ENCODE data around the gene KCNMB2.

KCNMB2 gene

DNA sequence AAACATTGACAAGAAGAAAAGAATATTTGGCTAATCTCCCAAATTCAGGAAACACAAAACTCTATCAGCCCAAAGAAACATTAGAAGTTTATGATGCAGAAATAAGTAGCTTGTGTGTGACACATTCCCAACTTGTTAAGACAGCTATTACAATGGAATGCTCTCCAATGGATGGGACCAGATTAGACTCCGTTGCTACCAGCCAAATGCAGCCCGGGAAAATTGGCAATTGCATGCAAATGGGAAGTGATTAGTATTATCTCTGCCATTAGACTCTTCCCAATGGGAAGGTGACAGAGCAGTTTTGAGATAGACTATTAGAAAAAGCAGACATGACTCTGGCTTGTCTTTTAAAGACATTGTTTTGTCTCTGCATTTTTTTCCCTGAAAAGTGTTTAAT, 37.4 kb upstream of the KCNMB2 start:
- no peak overlapping the region for H3K4me3 ChIP-seq (ENCODE audit: low read depth, low read length)
- TF ChIP-seq, protein P1, sequence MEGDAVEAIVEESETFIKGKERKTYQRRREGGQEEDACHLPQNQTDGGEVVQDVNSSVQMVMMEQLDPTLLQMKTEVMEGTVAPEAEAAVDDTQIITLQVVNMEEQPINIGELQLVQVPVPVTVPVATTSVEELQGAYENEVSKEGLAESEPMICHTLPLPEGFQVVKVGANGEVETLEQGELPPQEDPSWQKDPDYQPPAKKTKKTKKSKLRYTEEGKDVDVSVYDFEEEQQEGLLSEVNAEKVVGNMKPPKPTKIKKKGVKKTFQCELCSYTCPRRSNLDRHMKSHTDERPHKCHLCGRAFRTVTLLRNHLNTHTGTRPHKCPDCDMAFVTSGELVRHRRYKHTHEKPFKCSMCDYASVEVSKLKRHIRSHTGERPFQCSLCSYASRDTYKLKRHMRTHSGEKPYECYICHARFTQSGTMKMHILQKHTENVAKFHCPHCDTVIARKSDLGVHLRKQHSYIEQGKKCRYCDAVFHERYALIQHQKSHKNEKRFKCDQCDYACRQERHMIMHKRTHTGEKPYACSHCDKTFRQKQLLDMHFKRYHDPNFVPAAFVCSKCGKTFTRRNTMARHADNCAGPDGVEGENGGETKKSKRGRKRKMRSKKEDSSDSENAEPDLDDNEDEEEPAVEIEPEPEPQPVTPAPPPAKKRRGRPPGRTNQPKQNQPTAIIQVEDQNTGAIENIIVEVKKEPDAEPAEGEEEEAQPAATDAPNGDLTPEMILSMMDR (IDR thresholded peaks at IDR 0.05; ENCODE audit: borderline replicate concordance, insufficient read depth, low read depth, low read length): no peak

- no peak overlapping the region for H3K4me3 ChIP-seq (ENCODE audit: low read depth, low read length)
- TF ChIP-seq, protein P1 (IDR thresholded peaks at IDR 0.05; ENCODE audit: borderline replicate concordance, insufficient read depth, low read depth, low read length): no peak
Observed at GRCh38 chr3:178500631-178501030, 35.6 kb upstream of the KCNMB2 start.

GRCh38 chr3:178504128-178504527, 32.1 kb upstream of the KCNMB2 start:
- H3K4me3 ChIP-seq (ENCODE audit: low read depth, low read length): no peak overlapping the region
- TF ChIP-seq, protein P1 (IDR thresholded peaks at IDR 0.05; ENCODE audit: borderline replicate concordance, insufficient read depth, low read depth, low read length): no peak

- H3K4me3 ChIP-seq (ENCODE audit: low read depth, low read length): no peak overlapping the region
- TF ChIP-seq, protein P1 (IDR thresholded peaks at IDR 0.05; ENCODE audit: borderline replicate concordance, insufficient read depth, low read depth, low read length): no peak
Observed at GRCh38 chr3:178505832-178506231, 30.4 kb upstream of the KCNMB2 start.

DNA sequence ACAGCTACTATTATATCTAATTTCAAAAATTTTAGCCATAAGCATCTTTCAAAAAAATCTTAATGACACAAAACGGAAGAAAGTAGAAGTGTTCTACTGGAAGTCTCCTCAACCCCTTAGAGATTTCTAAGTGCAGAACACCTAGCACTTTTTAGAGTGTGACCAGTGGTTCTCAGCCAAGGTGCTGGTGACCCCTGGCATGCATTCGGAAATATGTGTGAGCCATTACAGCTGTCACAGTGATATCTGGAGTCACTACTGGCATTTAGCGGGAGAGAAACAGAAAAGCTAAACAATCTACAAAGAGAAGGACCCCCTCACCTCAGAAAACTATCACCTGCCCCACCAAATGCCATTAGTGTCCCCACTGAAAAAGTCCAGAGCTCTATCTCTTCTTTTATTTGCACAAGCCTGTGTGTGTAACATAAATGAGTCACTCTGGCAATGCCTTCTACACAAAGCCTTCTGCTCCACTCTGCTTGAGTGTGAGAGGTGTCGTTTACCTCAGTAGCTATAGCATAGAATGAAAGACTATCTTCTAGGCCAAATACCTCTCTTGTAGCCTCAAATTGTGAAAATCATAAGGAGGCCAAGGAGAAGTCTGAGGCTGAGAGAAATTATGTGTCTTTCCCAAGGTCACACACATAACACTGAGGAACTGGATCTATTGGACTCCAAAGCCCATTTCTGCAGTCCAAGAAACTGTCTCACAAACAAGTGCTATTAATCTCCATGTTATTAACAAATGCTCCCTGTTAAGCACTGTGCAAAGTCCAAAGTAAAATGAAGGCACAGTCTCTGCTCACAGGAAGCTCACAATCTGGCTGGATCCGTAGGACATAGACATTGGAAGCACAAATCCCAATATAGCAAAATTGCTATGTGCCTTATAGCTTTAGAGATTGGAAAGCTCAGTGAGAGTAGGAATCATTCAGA, 28.5 kb upstream of the KCNMB2 start:
- TF ChIP-seq, protein P1 (IDR thresholded peaks at IDR 0.05; ENCODE audit: borderline replicate concordance, insufficient read depth, low read depth, low read length): no peak
- H3K4me3 ChIP-seq (ENCODE audit: low read depth, low read length): no peak overlapping the region

DNA sequence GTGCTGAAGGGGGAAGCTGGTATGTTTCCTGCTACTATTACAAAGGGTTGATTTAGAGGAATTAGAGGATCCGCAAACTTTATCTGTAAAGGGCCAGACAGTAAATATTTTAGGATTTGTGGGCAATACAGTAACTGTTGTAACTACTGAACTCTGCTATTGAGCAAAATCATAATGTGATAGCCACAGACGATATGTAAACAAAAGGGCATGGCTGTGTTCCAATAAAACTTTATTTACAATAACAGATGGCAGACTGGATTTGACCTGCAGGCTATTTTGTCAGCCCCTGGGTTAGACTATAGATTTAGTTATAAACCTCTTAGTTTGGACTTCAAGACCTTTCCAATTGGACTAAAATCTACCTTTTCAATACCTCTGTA, 27.8 kb upstream of the KCNMB2 start:
- TF ChIP-seq, protein P1 (IDR thresholded peaks at IDR 0.05; ENCODE audit: borderline replicate concordance, insufficient read depth, low read depth, low read length): no peak
- H3K4me3 ChIP-seq (ENCODE audit: low read depth, low read length): no peak overlapping the region

GRCh38 chr3:178510496-178510895, 25.7 kb upstream of the KCNMB2 start:
- TF ChIP-seq, protein P1 (IDR thresholded peaks at IDR 0.05; ENCODE audit: borderline replicate concordance, insufficient read depth, low read depth, low read length): no peak
- H3K4me3 ChIP-seq (ENCODE audit: low read depth, low read length): no peak overlapping the region
